Caco-2 (cell line): ENCODE results near the gene NUP160. TPM values are rescaled to one million over a fixed set of nuclear protein-coding genes. Genes with fewer than 3 reads are reported as not detected.

Source experiments
- BruUV-seq: library from RNA; stranded (reverse); fragments of 400-500 nt; replicated peaks from 2 replicates; lab custom pipeline; 2021; lab: Mats Ljungman, UMichigan
- CTCF ChIA-PET: fragments of 300-600 bp; sonication (Branson Sonifier 250); formaldehyde crosslinking; loops from one replicate; lab custom pipeline; 2022; ENCODE audit warnings: antibody characterized with exemption; lab: Charles Lee
- POLR2A ChIA-PET: fragments of 300-600 bp; sonication (Branson Sonifier 250); formaldehyde crosslinking; loops from one replicate; lab custom pipeline; 2022; ENCODE audit warnings: antibody characterized with exemption; lab: Charles Lee
- DNase-seq, 2 experiments: peaks; one replicate each; pipeline versions ENCODE4 v3.0.0 to v3.0.0-alpha.2; 2020 to 2022
- H3K27me3 ChIP-seq: replicated peaks from 2 replicates; pipeline ENCODE4 v1.6.0; 2011; ENCODE audit warnings: low read length; ENCODE audit not compliant: control insufficient read depth, insufficient read depth
- H3K36me3 ChIP-seq: 2 replicates; pipeline ENCODE4 v1.5.1; 2011; ENCODE audit warnings: low read length; ENCODE audit not compliant: control insufficient read depth, insufficient read depth
- H3K4me1 ChIP-seq: fragments of 250-450 bp; sonication (Bioruptor Pico); 2 replicates; pipeline ENCODE4 v1.5.1; 2020; ENCODE audit warnings: mild to moderate bottlenecking
- H3K4me3 ChIP-seq: 2 replicates; pipeline ENCODE4 v1.5.1; 2011; ENCODE audit warnings: low read depth, mild to moderate bottlenecking, control low read depth, low read length
- H3K9me3 ChIP-seq: fragments of 250-450 bp; sonication (Bioruptor Pico); 2 replicates; pipeline ENCODE4 v1.5.1; 2020; ENCODE audit warnings: mild to moderate bottlenecking, moderate library complexity
- H3K27ac Mint-ChIP-seq: one replicate; pipeline ENCODE4 v1.8.0; 2022; ENCODE audit warnings: mixed read lengths; ENCODE audit not compliant: unreplicated experiment
- H3K27me3 Mint-ChIP-seq: one replicate; pipeline ENCODE4 v1.8.0; 2022; ENCODE audit warnings: mixed read lengths; ENCODE audit not compliant: insufficient read depth, unreplicated experiment
- H3K36me3 Mint-ChIP-seq: one replicate; pipeline ENCODE4 v1.8.0; 2022; ENCODE audit warnings: mild to moderate bottlenecking, mixed read lengths; ENCODE audit not compliant: insufficient read depth, unreplicated experiment
- H3K4me1 Mint-ChIP-seq: one replicate; pipeline ENCODE4 v1.8.0; 2022; ENCODE audit warnings: low read depth, mixed read lengths; ENCODE audit not compliant: unreplicated experiment
- H3K4me3 Mint-ChIP-seq: one replicate; pipeline ENCODE4 v1.8.0; 2022; ENCODE audit warnings: mild to moderate bottlenecking, moderate library complexity, mixed read lengths; ENCODE audit not compliant: unreplicated experiment
- H3K9me3 Mint-ChIP-seq: one replicate; pipeline ENCODE4 v1.8.0; 2022; ENCODE audit warnings: mixed read lengths; ENCODE audit not compliant: unreplicated experiment
- intact Hi-C: fragments of 100-400 bp; cut with micrococcal nuclease; formaldehyde crosslinking; loops from one replicate; pipeline ENCODE4 v1.10.0; 2022; ENCODE audit not compliant: unreplicated experiment
- total RNA-seq: library from RNA; stranded (reverse); gene quantifications from 2 replicates; pipeline ENCODE4 v1.2.3, GENCODE V29; 2022
- TF ChIP-seq, protein P1 (sequence below), 2 experiments: fragments of 200-600 bp in 1 of 2; IDR thresholded peaks; 1 replicate in 1 of 2; 2 replicates in 1 of 2; pipeline versions ENCODE4 v1.5.1 to v1.8.0; 2011 to 2022; ENCODE audit warnings: antibody characterized with exemption in 1 of 2, control low read depth in 1 of 2, inconsistent platforms in 1 of 2, low read depth in 1 of 2, low read length in 1 of 2, mild to moderate bottlenecking in 1 of 2, moderate library complexity in 1 of 2; ENCODE audit not compliant: insufficient read depth in 1 of 2, severe bottlenecking in 1 of 2, unreplicated experiment in 1 of 2

NUP160 gene
- total RNA-seq, 1 experiment from 2014 or later: 72.9 TPM

DNA sequence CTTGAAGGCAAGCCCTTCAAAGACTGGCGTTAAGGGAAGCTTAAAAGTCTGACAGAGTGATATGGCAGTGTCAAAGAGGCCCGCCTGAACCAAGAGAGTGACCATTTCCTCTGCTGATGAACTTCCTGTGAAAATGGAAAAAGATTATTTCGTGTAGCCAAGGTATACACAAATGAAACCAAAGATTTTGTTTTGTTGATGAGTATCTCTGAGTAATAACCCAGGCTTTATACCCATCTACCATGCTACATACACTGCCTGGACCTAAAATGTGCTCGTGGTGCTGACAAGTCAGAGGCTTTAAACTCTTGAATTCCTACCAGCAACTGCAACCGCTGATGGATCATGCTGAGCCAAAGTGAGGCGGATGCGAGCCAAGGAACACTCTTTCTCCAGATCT lies 60.0 kb downstream of the NUP160 start:
- peaks cover 95% of the 10 kb centered on the region for H3K36me3 Mint-ChIP-seq
- H3K4me3 Mint-ChIP-seq: no peak overlapping the region
- Histone ChIP-seq H3K9me3 (no peaks in the 10 kb centered on the region), H3K27me3 (no peaks in the 10 kb centered on the region), H3K4me1 (peaks cover 11% of the 10 kb centered on the region), H3K36me3 (peaks cover 3% of the 10 kb centered on the region), H3K4me3 (no peak overlapping the region)
- TF ChIP-seq, protein P1, sequence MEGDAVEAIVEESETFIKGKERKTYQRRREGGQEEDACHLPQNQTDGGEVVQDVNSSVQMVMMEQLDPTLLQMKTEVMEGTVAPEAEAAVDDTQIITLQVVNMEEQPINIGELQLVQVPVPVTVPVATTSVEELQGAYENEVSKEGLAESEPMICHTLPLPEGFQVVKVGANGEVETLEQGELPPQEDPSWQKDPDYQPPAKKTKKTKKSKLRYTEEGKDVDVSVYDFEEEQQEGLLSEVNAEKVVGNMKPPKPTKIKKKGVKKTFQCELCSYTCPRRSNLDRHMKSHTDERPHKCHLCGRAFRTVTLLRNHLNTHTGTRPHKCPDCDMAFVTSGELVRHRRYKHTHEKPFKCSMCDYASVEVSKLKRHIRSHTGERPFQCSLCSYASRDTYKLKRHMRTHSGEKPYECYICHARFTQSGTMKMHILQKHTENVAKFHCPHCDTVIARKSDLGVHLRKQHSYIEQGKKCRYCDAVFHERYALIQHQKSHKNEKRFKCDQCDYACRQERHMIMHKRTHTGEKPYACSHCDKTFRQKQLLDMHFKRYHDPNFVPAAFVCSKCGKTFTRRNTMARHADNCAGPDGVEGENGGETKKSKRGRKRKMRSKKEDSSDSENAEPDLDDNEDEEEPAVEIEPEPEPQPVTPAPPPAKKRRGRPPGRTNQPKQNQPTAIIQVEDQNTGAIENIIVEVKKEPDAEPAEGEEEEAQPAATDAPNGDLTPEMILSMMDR (IDR thresholded peaks at IDR 0.05; ENCODE audit: insufficient read depth in 1 of 2, low read depth in 1 of 2, low read length in 1 of 2, severe bottlenecking in 1 of 2, unreplicated experiment in 1 of 2): no peak
- no peak for DNase-seq
- BruUV-seq: no TSS peak
- H3K27me3 Mint-ChIP-seq: no peaks in the 10 kb centered on the region
- H3K4me1 Mint-ChIP-seq: peaks cover 16% of the 10 kb centered on the region
- intact Hi-C loops: no loop called here
- CTCF ChIA-PET: no interaction called here
- no peak overlapping the region for H3K27ac Mint-ChIP-seq
- H3K9me3 Mint-ChIP-seq: no peaks in the 10 kb centered on the region
- POLR2A ChIA-PET: no interaction called here

DNA sequence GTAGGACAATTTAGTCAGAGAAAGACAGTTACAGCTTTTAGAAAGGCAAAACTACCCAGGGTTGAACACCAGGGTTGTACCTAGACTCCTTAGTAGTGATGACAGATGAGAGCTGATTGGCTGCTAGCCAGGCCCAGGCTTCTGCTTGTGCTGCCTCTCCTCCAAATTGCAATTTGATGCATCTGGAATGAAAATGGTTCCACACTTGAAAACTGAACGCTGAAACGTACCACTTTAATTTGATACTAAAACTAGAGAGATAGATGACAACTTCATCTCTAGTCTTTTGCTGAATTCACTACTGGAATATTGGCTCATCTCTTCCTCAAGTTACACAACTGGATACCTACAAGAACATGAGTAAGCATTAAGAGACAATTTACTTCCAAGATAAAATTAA lies 61.8 kb downstream of the NUP160 start:
- CTCF ChIA-PET: interaction anchor here (0.5 kb wide), 1 partner anchor 31 kb away, joined by 4 read pairs; no protein-coding TSS in a partner anchor
- peaks cover 21% of the 10 kb centered on the region for H3K4me1 Mint-ChIP-seq
- H3K9me3 ChIP-seq: no peaks in the 10 kb centered on the region
- intact Hi-C loops: no loop called here
- no peaks in the 10 kb centered on the region for H3K27me3 ChIP-seq
- POLR2A ChIA-PET: no interaction called here
- no TSS peak for BruUV-seq
- H3K4me3 Mint-ChIP-seq: no peak overlapping the region
- TF ChIP-seq, protein P1 (IDR thresholded peaks at IDR 0.05; ENCODE audit: insufficient read depth in 1 of 2, low read depth in 1 of 2, low read length in 1 of 2, severe bottlenecking in 1 of 2, unreplicated experiment in 1 of 2): no peak
- peaks cover 17% of the 10 kb centered on the region for H3K4me1 ChIP-seq
- H3K27ac Mint-ChIP-seq: no peak overlapping the region
- no peak for DNase-seq
- no peaks in the 10 kb centered on the region for H3K27me3 Mint-ChIP-seq
- H3K4me3 ChIP-seq: no peak overlapping the region
- H3K9me3 Mint-ChIP-seq: no peaks in the 10 kb centered on the region
- H3K36me3 ChIP-seq: peaks cover 3% of the 10 kb centered on the region
- peaks cover 92% of the 10 kb centered on the region for H3K36me3 Mint-ChIP-seq

DNA sequence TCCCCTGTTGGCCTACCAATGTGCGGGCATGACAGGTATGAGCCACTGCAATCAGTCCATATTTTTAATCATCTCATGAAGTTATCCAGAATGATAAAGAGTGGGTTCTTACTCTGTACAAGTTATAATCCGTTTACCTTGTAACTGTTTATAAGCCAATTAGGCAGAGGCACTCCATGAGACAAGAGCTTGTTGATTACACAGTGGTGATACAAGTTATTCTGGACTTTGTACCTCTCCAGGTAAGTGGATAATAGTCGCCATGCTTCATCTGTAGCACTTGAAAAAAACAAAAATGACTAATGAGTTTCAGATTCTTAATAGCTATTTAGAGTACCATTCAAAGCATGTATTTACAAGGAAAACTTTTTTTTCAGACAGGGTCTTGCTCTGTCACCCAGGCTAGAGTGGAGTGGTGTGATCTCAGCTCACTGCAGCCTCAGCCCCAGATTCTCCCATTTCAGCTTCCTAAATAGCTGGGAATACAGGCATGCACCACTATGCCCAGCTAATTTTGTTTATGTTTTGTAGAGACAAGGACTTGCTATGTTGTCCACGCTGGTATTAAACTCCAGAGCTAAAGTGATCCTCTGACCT lies 63.3 kb downstream of the NUP160 start:
- Mint-ChIP-seq H3K27me3 (no peaks in the 10 kb centered on the region), H3K4me1 (peaks cover 21% of the 10 kb centered on the region), H3K9me3 (no peaks in the 10 kb centered on the region), H3K36me3 (peaks cover 91% of the 10 kb centered on the region), H3K27ac (no peak overlapping the region), H3K4me3 (no peak overlapping the region)
- DNase-seq: no peak
- no TSS peak for BruUV-seq
- peaks cover 3% of the 10 kb centered on the region for H3K36me3 ChIP-seq
- no peaks in the 10 kb centered on the region for H3K9me3 ChIP-seq
- intact Hi-C loops: no loop called here
- no peak overlapping the region for H3K4me3 ChIP-seq
- TF ChIP-seq, protein P1 (IDR thresholded peaks at IDR 0.05; ENCODE audit: insufficient read depth in 1 of 2, low read depth in 1 of 2, low read length in 1 of 2, severe bottlenecking in 1 of 2, unreplicated experiment in 1 of 2): no peak
- CTCF ChIA-PET: no interaction called here
- POLR2A ChIA-PET: interaction anchor here (1.1 kb wide), 2 partner anchors 63 to 70 kb away, joined by 3 read pairs; partner anchors contain the start of genes AGBL2 and NUP160
- peaks cover 17% of the 10 kb centered on the region for H3K4me1 ChIP-seq
- H3K27me3 ChIP-seq: no peaks in the 10 kb centered on the region
